Naive thymus-derived CD4-positive, alpha-beta T cell (primary cell): ENCODE data around the gene ADIPOR2. TPM values are rescaled to one million over a fixed set of nuclear protein-coding genes. Genes with fewer than 3 reads are reported as not detected.
A peak's percentile ranks its signal among the peaks of the same experiment; 100 is the strongest.

Experiments used
- ATAC-seq: fragments of 150-1000 bp; cut with Tn5 transposase; 2 replicates; pipeline ENCODE4 v1.10.0; 2021; ENCODE audit warnings: mild to moderate bottlenecking, moderate library complexity
- CTCF ChIA-PET: fragments of 350-600 bp; sonication (Branson Sonifier 250); formaldehyde crosslinking; loops from one replicate; lab custom pipeline; 2021; ENCODE audit warnings: antibody characterized with exemption; lab: Charles Lee
- POLR2A ChIA-PET: fragments of 350-600 bp; sonication (Branson Sonifier 250); formaldehyde crosslinking; loops from one replicate; lab custom pipeline; 2021; ENCODE audit warnings: antibody characterized with exemption, inconsistent platforms; lab: Charles Lee
- DNase-seq, 9 donors: peaks; one replicate each; pipeline versions ENCODE4 v3.0.0 to v3.0.0-alpha.2; 2020 to 2022; ENCODE audit warnings: mixed read lengths in 1 of 9
- H3K27ac ChIP-seq: one replicate; pipeline ENCODE4 v1.7.0; 2013; ENCODE audit warnings: mild to moderate bottlenecking, low read depth, low read length, moderate library complexity
- H3K27me3 ChIP-seq, 2 donors: one replicate each; pipeline ENCODE4 v1.7.0; 2013; ENCODE audit warnings: low read length in 2 of 2, mild to moderate bottlenecking in 2 of 2, moderate library complexity in 2 of 2; ENCODE audit not compliant: control insufficient read depth in 2 of 2, insufficient read depth in 2 of 2
- H3K36me3 ChIP-seq, 3 experiments: 1 replicate in 2 of 3; 2 replicates in 1 of 3; pipeline ENCODE4 v1.7.0; 2013; ENCODE audit warnings: low read length in 3 of 3, mild to moderate bottlenecking in 3 of 3, moderate library complexity in 1 of 3; ENCODE audit not compliant: insufficient read depth in 3 of 3, control insufficient read depth in 2 of 3
- H3K4me1 ChIP-seq, 2 donors: one replicate each; pipeline ENCODE4 v1.7.0; 2013; ENCODE audit warnings: low read length in 2 of 2, mild to moderate bottlenecking in 2 of 2, moderate library complexity in 1 of 2; ENCODE audit not compliant: control insufficient read depth in 2 of 2, insufficient read depth in 2 of 2
- H3K4me3 ChIP-seq: 2 replicates; pipeline ENCODE4 v1.7.0; 2013; ENCODE audit warnings: mild to moderate bottlenecking, low read length
- H3K9me3 ChIP-seq, 3 experiments: 1 replicate in 2 of 3; 2 replicates in 1 of 3; pipeline ENCODE4 v1.7.0; 2013; ENCODE audit warnings: low read length in 3 of 3; ENCODE audit not compliant: control insufficient read depth in 2 of 3
- H3K27ac Mint-ChIP-seq, 9 donors: one replicate each; pipeline ENCODE4 v1.8.0; 2020 to 2022; ENCODE audit warnings: mixed read lengths in 9 of 9, mild to moderate bottlenecking in 8 of 9, moderate library complexity in 5 of 9, inconsistent platforms in 2 of 9
- H3K27me3 Mint-ChIP-seq, 5 donors: one replicate each; pipeline ENCODE4 v1.8.0; 2021 to 2022; ENCODE audit warnings: mixed read lengths in 5 of 5, mild to moderate bottlenecking in 1 of 5
- H3K36me3 Mint-ChIP-seq, 5 donors: one replicate each; pipeline ENCODE4 v1.8.0; 2020 to 2022; ENCODE audit warnings: mixed read lengths in 5 of 5, mild to moderate bottlenecking in 3 of 5, inconsistent platforms in 1 of 5
- H3K4me1 Mint-ChIP-seq, 7 donors: one replicate each; pipeline ENCODE4 v1.8.0; 2020 to 2022; ENCODE audit warnings: mixed read lengths in 7 of 7, mild to moderate bottlenecking in 3 of 7, inconsistent platforms in 1 of 7
- H3K4me3 Mint-ChIP-seq, 10 donors: one replicate each; pipeline ENCODE4 v1.8.0; 2020 to 2022; ENCODE audit warnings: mild to moderate bottlenecking in 10 of 10, mixed read lengths in 10 of 10, moderate library complexity in 6 of 10, inconsistent platforms in 2 of 10
- H3K9me3 Mint-ChIP-seq, 11 donors: one replicate each; pipeline ENCODE4 v1.8.0; 2020 to 2022; ENCODE audit warnings: mixed read lengths in 11 of 11, mild to moderate bottlenecking in 4 of 11, inconsistent platforms in 1 of 11, moderate library complexity in 1 of 11
- intact Hi-C, 2 donors: fragments of 100-400 bp; cut with micrococcal nuclease; formaldehyde crosslinking; loops; one replicate each; pipeline ENCODE4 v1.15.1; 2023
- polyA plus RNA-seq, 2 donors: library from polyadenylated mRNA; unstranded; fragments of 300-500 nt; fragmentation: Illumina TruSeq; gene quantifications; one replicate each; pipeline ENCODE4 v1.2.3, GENCODE V29; 2021
- total RNA-seq, 6 experiments: library from RNA in 5 of 6; stranded (reverse) in 5 of 6; gene quantifications; 1 replicate in 5 of 6; 2 replicates in 1 of 6; pipeline ENCODE4 v1.2.3 and lab custom pipeline; 2021 to 2026

Gene ADIPOR2
- total and polyA plus RNA-seq, 7 experiments from 2014 or later, result 2.2 to 51.4 (median 22.1) TPM

- DNase-seq, result no peak
- Histone ChIP-seq H3K4me3 (no peak overlapping the region), H3K27ac (no peak overlapping the region), H3K4me1 (no peaks in the 10 kb centered on the region), H3K27me3 (peaks cover 0 to 5% of the 10 kb centered on the region in 2 donors), H3K36me3 (no peaks in the 10 kb centered on the region), H3K9me3 (no peaks in the 10 kb centered on the region)
- no peaks in the 10 kb centered on the region for H3K36me3 Mint-ChIP-seq
- H3K27ac Mint-ChIP-seq, result no peak overlapping the region
- peaks cover 0 to 3% (median 0%) of the 10 kb centered on the region in 7 donors for H3K4me1 Mint-ChIP-seq
- ATAC-seq, result no peak
- no peaks in the 10 kb centered on the region for H3K9me3 Mint-ChIP-seq
- POLR2A ChIA-PET, result no interaction called here
- CTCF ChIA-PET, result no interaction called here
- H3K4me3 Mint-ChIP-seq, result peak overlapping the region in 1 of 10 donors; percentile 8
- intact Hi-C loops, result no loop called here
- peaks cover 18 to 24% (median 22%) of the 10 kb centered on the region in 5 donors for H3K27me3 Mint-ChIP-seq
These were observed 137.2 kb downstream of the ADIPOR2 start for GRCh38 chr12:1827826-1828805.

GRCh38 chr12:1828856-1829255 lies 138.0 kb downstream of the ADIPOR2 start:
- H3K27me3 ChIP-seq, result peaks cover 0 to 5% of the 10 kb centered on the region in 2 donors
- H3K27me3 Mint-ChIP-seq, result peaks cover 18 to 30% (median 25%) of the 10 kb centered on the region in 5 donors

GRCh38 chr12:1829306-1829900 lies 138.5 kb downstream of the ADIPOR2 start:
- ATAC-seq (no peak), DNase-seq (no peak)
- Mint-ChIP-seq H3K9me3 (no peaks in the 10 kb centered on the region), H3K27me3 (peaks cover 18 to 35% (median 25%) of the 10 kb centered on the region in 5 donors), H3K27ac (peak overlapping the region in 2 of 9 donors; percentile 31 to 51), H3K4me3 (no peak overlapping the region), H3K4me1 (peaks cover 0 to 3% (median 0%) of the 10 kb centered on the region in 7 donors), H3K36me3 (no peaks in the 10 kb centered on the region)
- Histone ChIP-seq H3K36me3 (no peaks in the 10 kb centered on the region), H3K27me3 (peaks cover 0 to 5% of the 10 kb centered on the region in 2 donors), H3K4me3 (no peak overlapping the region), H3K27ac (no peak overlapping the region), H3K9me3 (no peaks in the 10 kb centered on the region), H3K4me1 (no peaks in the 10 kb centered on the region)
- ChIA-PET POLR2A (no interaction called here), CTCF (no interaction called here)
- intact Hi-C loops, result no loop called here

More at GRCh38 chr12:1828856-1829255, 138.0 kb downstream of the ADIPOR2 start:
- ChIA-PET CTCF (no interaction called here), POLR2A (no interaction called here)
- H3K4me1 ChIP-seq, result no peaks in the 10 kb centered on the region
- Mint-ChIP-seq H3K36me3 (no peaks in the 10 kb centered on the region), H3K4me3 (peak overlapping the region in 1 of 10 donors; percentile 8), H3K27ac (no peak overlapping the region), H3K4me1 (peaks cover 0 to 3% (median 0%) of the 10 kb centered on the region in 7 donors), H3K9me3 (no peaks in the 10 kb centered on the region)
- no peaks in the 10 kb centered on the region for H3K9me3 ChIP-seq
- intact Hi-C loops, result no loop called here
- ATAC-seq (no peak), DNase-seq (no peak)
- no peak overlapping the region for H3K27ac ChIP-seq
- H3K36me3 ChIP-seq, result no peaks in the 10 kb centered on the region
- no peak overlapping the region for H3K4me3 ChIP-seq

- ChIA-PET CTCF (no interaction called here), POLR2A (no interaction called here)
- no peak overlapping the region for H3K4me3 Mint-ChIP-seq
- Histone ChIP-seq H3K9me3 (no peaks in the 10 kb centered on the region), H3K4me3 (no peak overlapping the region), H3K27ac (no peak overlapping the region), H3K4me1 (no peaks in the 10 kb centered on the region), H3K27me3 (peaks cover 0 to 5% of the 10 kb centered on the region in 2 donors), H3K36me3 (no peaks in the 10 kb centered on the region)
- H3K27ac Mint-ChIP-seq, result no peak overlapping the region
- ATAC-seq (no peak), DNase-seq (no peak)
- intact Hi-C loops, result no loop called here
- H3K4me1 Mint-ChIP-seq, result peaks cover 0 to 3% (median 0%) of the 10 kb centered on the region in 7 donors
- H3K36me3 Mint-ChIP-seq, result no peaks in the 10 kb centered on the region
- H3K27me3 Mint-ChIP-seq, result peaks cover 18 to 35% (median 28%) of the 10 kb centered on the region in 5 donors
- no peaks in the 10 kb centered on the region for H3K9me3 Mint-ChIP-seq
These were observed 139.6 kb downstream of the ADIPOR2 start for GRCh38 chr12:1830401-1830845.

- Histone ChIP-seq H3K36me3 (no peaks in the 10 kb centered on the region), H3K27me3 (peaks cover 0 to 5% of the 10 kb centered on the region in 2 donors), H3K27ac (no peak overlapping the region), H3K9me3 (no peaks in the 10 kb centered on the region), H3K4me1 (no peaks in the 10 kb centered on the region), H3K4me3 (no peak overlapping the region)
- peaks cover 18 to 35% (median 28%) of the 10 kb centered on the region in 5 donors for H3K27me3 Mint-ChIP-seq
- H3K36me3 Mint-ChIP-seq, result no peaks in the 10 kb centered on the region
- peak in 1 of 9 donors; percentile 11 for DNase-seq
- ATAC-seq, result peak; percentile 51
- H3K4me1 Mint-ChIP-seq, result peaks cover 0 to 3% (median 0%) of the 10 kb centered on the region in 7 donors
- CTCF ChIA-PET, result no interaction called here
- H3K9me3 Mint-ChIP-seq, result no peaks in the 10 kb centered on the region
- POLR2A ChIA-PET, result no interaction called here
- no peak overlapping the region for H3K27ac Mint-ChIP-seq
- no peak overlapping the region for H3K4me3 Mint-ChIP-seq
- intact Hi-C loops, result no loop called here
These were observed 140.4 kb downstream of the ADIPOR2 start for GRCh38 chr12:1830981-1831963.
